Thoracic aorta (tissue), 2 donors: ENCODE measurements around the gene ACTN1. TPM values are rescaled to one million over a fixed set of nuclear protein-coding genes. Genes with fewer than 3 reads are reported as not detected.

ENCODE experiments used
- ATAC-seq: fragments of 150-250 bp; one replicate; pipeline ENCODE4 v1.8.0; 2017; ENCODE audit warnings: low read depth; ENCODE audit not compliant: insufficient number of reproducible peaks, low FRiP score
- DNase-seq: peaks from one replicate; pipeline ENCODE4 v3.0.0-alpha.2; 2020; ENCODE audit warnings: low spot score
- H3K27ac ChIP-seq, 2 donors: fragments of 200-600 bp; sonication (generic); 1 replicate in 1 of 2; 2 replicates in 1 of 2; pipeline ENCODE4 v1.5.1; 2016; ENCODE audit warnings: mild to moderate bottlenecking in 2 of 2, moderate library complexity in 2 of 2
- H3K27me3 ChIP-seq: fragments of 200-600 bp; sonication (generic); replicated peaks from 2 replicates; pipeline ENCODE4 v1.6.0; 2016; ENCODE audit warnings: mild to moderate bottlenecking; ENCODE audit not compliant: insufficient read depth
- H3K36me3 ChIP-seq: fragments of 200-600 bp; sonication (generic); one replicate; pipeline ENCODE4 v1.5.1; 2016
- H3K4me1 ChIP-seq, 2 donors: fragments of 200-600 bp; sonication (generic); 1 replicate in 1 of 2; 2 replicates in 1 of 2; pipeline versions ENCODE4 v1.5.1 to v1.6.0; 2016; ENCODE audit warnings: low read depth in 2 of 2, mild to moderate bottlenecking in 1 of 2; ENCODE audit not compliant: control insufficient read depth in 1 of 2
- H3K4me3 ChIP-seq: fragments of 200-600 bp; sonication (generic); 2 replicates; pipeline ENCODE4 v1.5.1; 2016; ENCODE audit warnings: mild to moderate bottlenecking
- H3K9me3 ChIP-seq: fragments of 200-600 bp; sonication (generic); 2 replicates; pipeline ENCODE4 v1.5.1; 2016
- total RNA-seq, 2 donors: library from RNA; depleted of rRNA; stranded (reverse); fragments of >200 nt; gene quantifications; one replicate each; pipeline versions ENCODE4 v1.1.0 to v1.2.3, GENCODE V29; 2016
- TF ChIP-seq, protein P1 (sequence below): fragments of 200-600 bp; sonication (generic); IDR thresholded peaks from one replicate; pipeline ENCODE4 v1.5.1; 2019; ENCODE audit warnings: antibody characterized with exemption

The ACTN1 gene
- total RNA-seq, 2 donors from 2014 or later: 1,201 to 1,291 TPM

DNA sequence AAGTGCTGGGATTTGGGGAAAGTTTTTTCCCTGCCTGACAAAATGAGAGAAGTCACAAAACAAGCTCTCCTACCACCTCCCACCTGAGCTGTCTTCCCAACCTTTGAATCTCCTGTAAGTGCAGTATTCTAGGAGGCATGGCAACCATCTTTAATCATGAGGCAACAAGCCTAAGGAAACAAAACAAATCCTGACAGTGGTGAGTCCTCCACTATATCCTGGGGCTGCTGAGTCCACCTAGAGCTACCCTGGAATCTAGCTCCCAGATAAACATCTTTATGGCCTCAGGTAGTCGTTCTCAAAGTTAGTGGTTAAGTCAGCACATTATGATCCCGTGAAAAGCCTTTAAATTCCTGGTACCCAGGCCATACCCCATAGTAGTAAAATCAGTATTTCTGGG lies 22.3 kb upstream of the ACTN1 start:
- DNase-seq (no peak), ATAC-seq (no peak)
- Histone ChIP-seq H3K27ac (no peak overlapping the region), H3K36me3 (no peaks in the 10 kb centered on the region), H3K9me3 (no peaks in the 10 kb centered on the region), H3K4me1 (peaks cover 7 to 22% of the 10 kb centered on the region in 2 donors), H3K27me3 (no peaks in the 10 kb centered on the region), H3K4me3 (no peak overlapping the region)
- TF ChIP-seq, protein P1, sequence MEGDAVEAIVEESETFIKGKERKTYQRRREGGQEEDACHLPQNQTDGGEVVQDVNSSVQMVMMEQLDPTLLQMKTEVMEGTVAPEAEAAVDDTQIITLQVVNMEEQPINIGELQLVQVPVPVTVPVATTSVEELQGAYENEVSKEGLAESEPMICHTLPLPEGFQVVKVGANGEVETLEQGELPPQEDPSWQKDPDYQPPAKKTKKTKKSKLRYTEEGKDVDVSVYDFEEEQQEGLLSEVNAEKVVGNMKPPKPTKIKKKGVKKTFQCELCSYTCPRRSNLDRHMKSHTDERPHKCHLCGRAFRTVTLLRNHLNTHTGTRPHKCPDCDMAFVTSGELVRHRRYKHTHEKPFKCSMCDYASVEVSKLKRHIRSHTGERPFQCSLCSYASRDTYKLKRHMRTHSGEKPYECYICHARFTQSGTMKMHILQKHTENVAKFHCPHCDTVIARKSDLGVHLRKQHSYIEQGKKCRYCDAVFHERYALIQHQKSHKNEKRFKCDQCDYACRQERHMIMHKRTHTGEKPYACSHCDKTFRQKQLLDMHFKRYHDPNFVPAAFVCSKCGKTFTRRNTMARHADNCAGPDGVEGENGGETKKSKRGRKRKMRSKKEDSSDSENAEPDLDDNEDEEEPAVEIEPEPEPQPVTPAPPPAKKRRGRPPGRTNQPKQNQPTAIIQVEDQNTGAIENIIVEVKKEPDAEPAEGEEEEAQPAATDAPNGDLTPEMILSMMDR: no peak

DNA sequence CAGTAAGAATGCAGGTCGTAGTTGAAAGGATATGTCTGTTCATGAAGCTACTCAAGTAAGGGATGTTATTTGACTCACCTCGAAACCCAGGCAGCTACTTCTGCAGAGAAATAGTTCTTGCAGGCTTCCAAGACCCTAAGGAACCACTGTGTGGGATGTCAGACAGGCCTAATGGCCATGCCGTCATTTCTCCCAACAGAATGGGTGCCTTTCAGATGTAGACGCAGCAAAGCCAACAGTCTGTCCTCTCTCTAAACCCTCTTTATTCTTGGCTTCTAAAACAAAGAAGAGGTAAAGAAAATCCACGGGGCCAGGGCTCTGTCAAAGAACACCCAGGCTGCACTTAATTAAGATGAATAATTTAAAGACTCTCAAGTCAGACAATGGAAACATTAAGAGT lies 19.0 kb upstream of the ACTN1 start:
- no peak for ATAC-seq

DNA sequence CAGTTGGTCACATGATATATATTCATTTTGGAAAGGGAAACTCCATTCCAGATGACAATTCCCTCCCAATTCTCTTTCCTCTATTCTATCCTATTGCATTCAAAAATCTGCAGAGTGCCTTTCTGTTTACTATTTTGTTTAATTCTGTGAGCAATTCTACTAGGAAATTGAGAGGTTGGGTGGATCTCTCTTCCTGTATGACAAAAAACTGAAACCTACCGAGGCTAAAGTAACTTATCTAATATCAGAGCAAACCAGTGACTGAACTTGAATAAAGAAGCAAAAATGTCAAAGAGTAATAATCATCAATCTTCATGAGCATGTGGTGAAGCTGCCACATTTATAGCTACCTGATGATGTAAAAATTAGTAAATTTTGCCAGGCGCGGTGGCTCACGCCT lies 16.6 kb upstream of the ACTN1 start:
- Histone ChIP-seq H3K27me3 (no peaks in the 10 kb centered on the region), H3K9me3 (no peaks in the 10 kb centered on the region), H3K36me3 (no peaks in the 10 kb centered on the region), H3K4me1 (no peaks in the 10 kb centered on the region), H3K27ac (no peak overlapping the region), H3K4me3 (no peak overlapping the region)
- DNase-seq: no peak
- TF ChIP-seq, protein P1: no peak
- ATAC-seq: no peak

More for the DNA sequence above, 19.0 kb upstream of the ACTN1 start:
- no peak for DNase-seq
- Histone ChIP-seq H3K4me1 (no peaks in the 10 kb centered on the region), H3K4me3 (no peak overlapping the region), H3K27ac (no peak overlapping the region), H3K27me3 (no peaks in the 10 kb centered on the region), H3K9me3 (no peaks in the 10 kb centered on the region), H3K36me3 (no peaks in the 10 kb centered on the region)
- TF ChIP-seq, protein P1: no peak

DNA sequence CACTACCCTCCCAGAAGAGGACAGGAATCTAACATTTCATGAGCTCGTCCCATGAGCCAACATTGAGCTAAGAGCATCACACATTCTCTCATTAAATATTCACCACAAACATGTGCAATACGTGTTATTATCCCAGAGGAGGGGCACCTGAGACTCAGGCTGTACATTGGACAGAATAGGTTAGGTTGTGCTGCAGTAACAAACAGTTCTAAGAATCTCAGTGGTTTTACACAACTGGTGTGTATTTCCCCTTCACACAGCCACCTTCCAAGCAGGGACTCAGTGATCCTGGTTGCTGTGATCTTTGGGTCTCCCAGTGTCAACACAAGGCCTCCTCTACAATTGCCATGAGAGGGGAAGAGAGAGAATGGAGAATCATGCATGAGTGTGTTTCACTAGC lies 15.0 kb upstream of the ACTN1 start:
- DNase-seq (no peak), ATAC-seq (no peak)
- Histone ChIP-seq H3K27me3 (no peaks in the 10 kb centered on the region), H3K4me3 (no peak overlapping the region), H3K4me1 (no peaks in the 10 kb centered on the region), H3K27ac (no peak overlapping the region), H3K9me3 (no peaks in the 10 kb centered on the region), H3K36me3 (no peaks in the 10 kb centered on the region)
- TF ChIP-seq, protein P1: no peak

DNA sequence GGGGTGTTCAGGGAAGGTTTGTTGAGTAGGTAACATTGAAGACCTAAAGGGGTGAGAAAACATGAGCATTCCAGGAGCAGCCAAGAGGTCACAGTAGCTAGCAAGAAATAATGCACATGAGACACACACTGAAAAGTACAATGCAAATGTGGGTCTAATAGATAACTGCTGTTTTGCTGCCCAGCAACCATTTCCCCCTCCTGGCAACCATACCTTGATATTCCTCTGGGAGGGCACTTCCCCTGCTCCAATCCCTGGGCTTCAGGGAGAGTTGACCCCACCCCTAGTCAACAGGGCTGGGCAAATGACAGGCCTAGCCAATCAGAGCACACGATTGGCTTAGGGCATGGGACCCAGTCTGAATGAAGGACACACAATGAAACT lies 8.5 kb upstream of the ACTN1 start:
- no peak for ATAC-seq

More for the DNA sequence above, 8.5 kb upstream of the ACTN1 start:
- no peaks in the 10 kb centered on the region for H3K36me3 ChIP-seq
- H3K4me3 ChIP-seq: no peak overlapping the region
- DNase-seq: no peak
- H3K9me3 ChIP-seq: no peaks in the 10 kb centered on the region
- H3K27me3 ChIP-seq: no peaks in the 10 kb centered on the region
- peaks cover 3 to 11% of the 10 kb centered on the region in 2 donors for H3K4me1 ChIP-seq
- TF ChIP-seq, protein P1: no peak
- H3K27ac ChIP-seq: no peak overlapping the region
